NB4 (cell line): ENCODE data around the gene GALNT15.

Source experiments
- DNase-seq: peaks from one replicate; pipeline ENCODE4 v3.0.0; 2010; ENCODE audit warnings: low read depth
- H3K4me3 ChIP-seq: one replicate; pipeline ENCODE4 v1.5.1; 2011; ENCODE audit warnings: mild to moderate bottlenecking, low read depth, low read length, moderate library complexity
- MYC ChIP-seq: IDR thresholded peaks from 2 replicates; pipeline ENCODE4 v1.6.1; 2011; ENCODE audit warnings: low read depth, low read length
- POLR2A ChIP-seq: IDR thresholded peaks from 2 replicates; pipeline ENCODE4 v1.6.1; 2011; ENCODE audit warnings: mild to moderate bottlenecking; ENCODE audit not compliant: insufficient read length; ENCODE audit errors: extremely low read depth
- TF ChIP-seq, protein P1 (sequence below): IDR thresholded peaks from 2 replicates; pipeline ENCODE4 v1.6.1; 2011; ENCODE audit warnings: low read depth, low read length
- TF ChIP-seq, protein P2 (sequence below): IDR thresholded peaks from one replicate; pipeline ENCODE4 v1.5.1; 2012; ENCODE audit warnings: low read depth, low read length

Gene GALNT15, protein sequence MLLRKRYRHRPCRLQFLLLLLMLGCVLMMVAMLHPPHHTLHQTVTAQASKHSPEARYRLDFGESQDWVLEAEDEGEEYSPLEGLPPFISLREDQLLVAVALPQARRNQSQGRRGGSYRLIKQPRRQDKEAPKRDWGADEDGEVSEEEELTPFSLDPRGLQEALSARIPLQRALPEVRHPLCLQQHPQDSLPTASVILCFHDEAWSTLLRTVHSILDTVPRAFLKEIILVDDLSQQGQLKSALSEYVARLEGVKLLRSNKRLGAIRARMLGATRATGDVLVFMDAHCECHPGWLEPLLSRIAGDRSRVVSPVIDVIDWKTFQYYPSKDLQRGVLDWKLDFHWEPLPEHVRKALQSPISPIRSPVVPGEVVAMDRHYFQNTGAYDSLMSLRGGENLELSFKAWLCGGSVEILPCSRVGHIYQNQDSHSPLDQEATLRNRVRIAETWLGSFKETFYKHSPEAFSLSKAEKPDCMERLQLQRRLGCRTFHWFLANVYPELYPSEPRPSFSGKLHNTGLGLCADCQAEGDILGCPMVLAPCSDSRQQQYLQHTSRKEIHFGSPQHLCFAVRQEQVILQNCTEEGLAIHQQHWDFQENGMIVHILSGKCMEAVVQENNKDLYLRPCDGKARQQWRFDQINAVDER

DNA sequence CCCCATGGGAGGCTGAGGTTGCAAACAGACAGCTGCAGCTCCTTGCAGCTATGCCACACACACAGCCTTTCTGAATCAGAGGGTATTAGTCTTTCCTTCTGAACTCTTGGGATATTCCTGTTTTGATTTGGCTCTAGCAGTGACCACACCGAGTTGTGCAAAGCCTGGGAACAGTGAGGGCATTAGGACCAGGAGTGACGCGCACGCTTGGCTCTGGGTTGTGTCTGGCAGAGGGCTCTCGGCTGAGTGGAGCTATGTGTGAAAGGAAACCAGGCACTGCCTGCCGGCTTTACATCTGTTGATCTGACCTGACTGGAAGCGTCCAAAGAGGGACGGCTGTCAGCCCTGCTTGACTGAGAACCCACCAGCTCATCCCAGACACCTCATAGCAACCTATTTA, at the start of gene GALNT15:
Gene GALNT15 (plus strand): TSS at position 292 of the 400 bp plus-strand sequence. CDS start 472 bp downstream, outside the sequence.
- TF ChIP-seq, protein P1, sequence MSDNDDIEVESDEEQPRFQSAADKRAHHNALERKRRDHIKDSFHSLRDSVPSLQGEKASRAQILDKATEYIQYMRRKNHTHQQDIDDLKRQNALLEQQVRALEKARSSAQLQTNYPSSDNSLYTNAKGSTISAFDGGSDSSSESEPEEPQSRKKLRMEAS: no peak
- no peak for TF ChIP-seq MYC
- TF ChIP-seq, protein P2, sequence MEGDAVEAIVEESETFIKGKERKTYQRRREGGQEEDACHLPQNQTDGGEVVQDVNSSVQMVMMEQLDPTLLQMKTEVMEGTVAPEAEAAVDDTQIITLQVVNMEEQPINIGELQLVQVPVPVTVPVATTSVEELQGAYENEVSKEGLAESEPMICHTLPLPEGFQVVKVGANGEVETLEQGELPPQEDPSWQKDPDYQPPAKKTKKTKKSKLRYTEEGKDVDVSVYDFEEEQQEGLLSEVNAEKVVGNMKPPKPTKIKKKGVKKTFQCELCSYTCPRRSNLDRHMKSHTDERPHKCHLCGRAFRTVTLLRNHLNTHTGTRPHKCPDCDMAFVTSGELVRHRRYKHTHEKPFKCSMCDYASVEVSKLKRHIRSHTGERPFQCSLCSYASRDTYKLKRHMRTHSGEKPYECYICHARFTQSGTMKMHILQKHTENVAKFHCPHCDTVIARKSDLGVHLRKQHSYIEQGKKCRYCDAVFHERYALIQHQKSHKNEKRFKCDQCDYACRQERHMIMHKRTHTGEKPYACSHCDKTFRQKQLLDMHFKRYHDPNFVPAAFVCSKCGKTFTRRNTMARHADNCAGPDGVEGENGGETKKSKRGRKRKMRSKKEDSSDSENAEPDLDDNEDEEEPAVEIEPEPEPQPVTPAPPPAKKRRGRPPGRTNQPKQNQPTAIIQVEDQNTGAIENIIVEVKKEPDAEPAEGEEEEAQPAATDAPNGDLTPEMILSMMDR: no peak
- no peak for TF ChIP-seq POLR2A
- no peak for DNase-seq
- no peak within 1 kb of the TSS for H3K4me3 ChIP-seq

DNA sequence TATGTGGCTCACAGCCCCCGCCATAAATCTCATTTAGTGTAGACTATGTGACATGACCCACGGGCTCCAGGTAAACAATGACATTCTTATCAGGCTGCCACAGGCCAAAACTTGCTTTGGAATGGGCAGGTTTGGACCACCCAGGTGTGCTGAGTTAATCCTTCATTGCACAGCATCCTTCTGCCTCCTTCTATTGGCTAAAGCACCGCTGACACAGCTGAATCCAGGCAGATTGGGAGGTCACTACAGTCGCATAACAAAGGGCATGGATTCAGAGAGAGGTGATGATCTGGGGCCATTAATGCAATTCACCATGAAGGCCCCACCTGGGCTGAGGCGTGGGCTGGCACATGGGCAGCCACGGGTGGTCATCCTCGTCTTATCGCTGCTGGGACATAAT, 47.8 kb upstream of the GALNT15 start:
- no peak for DNase-seq
- no peak overlapping the region for H3K4me3 ChIP-seq
- TF ChIP-seq, protein P1: no peak
- TF ChIP-seq, protein P2: no peak
- TF ChIP-seq MYC: no peak
- TF ChIP-seq POLR2A: no peak

DNA sequence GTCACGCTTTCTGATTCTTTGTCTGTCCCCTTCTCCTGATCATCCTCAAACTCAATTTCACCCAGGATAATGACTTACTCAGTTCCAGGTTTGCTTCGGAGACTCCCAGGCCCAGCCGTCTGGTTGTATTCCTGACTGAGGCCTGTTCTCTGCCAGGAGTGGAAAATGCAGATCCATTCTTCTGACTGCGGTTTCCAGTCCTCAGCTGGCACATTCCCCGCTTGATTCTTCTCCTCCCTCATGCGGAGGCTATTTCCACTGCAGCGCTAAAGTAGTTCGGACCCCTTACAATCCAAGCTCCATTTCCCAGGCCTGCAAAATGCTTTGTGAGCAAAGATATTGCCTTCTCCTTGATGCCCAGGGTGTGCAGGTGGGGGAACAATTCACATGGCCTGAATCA, 47.2 kb upstream of the GALNT15 start:
- no peak overlapping the region for H3K4me3 ChIP-seq
- TF ChIP-seq, protein P2: no peak
- TF ChIP-seq MYC (no peak), POLR2A (no peak)
- TF ChIP-seq, protein P1: no peak
- no peak for DNase-seq

DNA sequence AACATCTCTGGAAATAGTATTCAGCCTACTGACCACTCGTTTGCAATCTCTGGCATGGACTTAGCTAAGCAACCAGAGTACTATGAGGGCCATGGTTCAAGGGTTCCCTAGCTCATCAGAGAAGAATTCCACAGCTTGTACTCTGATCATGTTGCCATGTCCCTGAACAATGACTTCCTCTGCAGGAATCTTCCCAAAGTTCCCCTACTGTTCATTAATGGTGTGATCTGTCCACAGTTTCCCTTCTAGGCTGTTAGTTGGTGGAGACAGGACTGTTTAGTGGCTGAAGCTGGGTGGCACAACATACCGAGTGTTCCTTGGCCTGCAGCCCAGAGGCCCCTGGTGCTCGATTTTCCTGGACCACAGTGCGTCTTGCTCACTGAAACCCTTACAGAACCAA, 44.4 kb upstream of the GALNT15 start:
- TF ChIP-seq MYC: no peak
- TF ChIP-seq, protein P1: no peak
- no peak for DNase-seq
- no peak overlapping the region for H3K4me3 ChIP-seq

DNA sequence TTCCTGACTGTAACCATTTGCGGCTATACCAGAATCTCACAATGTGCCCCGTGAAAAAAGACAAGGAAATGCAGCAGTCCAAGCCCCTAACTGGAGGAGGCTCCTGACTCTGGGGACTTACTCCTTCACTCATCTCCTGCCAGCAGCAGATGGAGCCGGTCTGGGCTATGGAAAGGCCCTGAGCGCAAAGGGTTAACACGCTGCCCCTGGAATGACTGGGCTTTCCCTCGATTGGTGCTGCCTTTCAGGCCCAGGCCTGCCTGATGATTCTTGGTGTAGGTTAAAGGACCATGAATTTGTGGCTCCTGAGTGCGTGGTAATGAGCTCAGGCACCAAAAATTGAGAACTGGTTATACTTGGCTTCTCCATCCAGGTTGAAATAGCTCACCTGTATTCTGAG, 42.3 kb upstream of the GALNT15 start:
- no peak for DNase-seq
- H3K4me3 ChIP-seq: no peak overlapping the region
- TF ChIP-seq, protein P1: no peak
- TF ChIP-seq POLR2A (no peak), MYC (no peak)
- TF ChIP-seq, protein P2: no peak

DNA sequence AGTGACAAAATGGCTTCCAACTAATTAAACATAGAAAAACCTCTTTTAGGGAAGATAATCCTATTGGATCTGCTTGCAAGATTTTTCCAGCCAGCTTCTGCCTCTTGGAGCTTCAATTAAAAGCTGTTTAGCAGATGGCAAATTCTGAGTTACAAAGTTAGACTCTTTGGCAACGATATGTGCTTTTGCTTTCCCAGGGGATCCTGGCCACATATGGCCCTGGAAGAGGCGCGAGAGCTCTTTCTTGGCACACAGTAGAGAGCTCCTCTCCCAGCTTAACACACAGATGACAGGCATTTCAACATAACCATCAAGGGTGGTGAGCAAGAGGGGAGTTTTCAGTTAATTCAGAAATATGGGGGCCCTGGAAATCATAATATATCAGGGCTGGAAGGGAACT, 41.6 kb upstream of the GALNT15 start:
- no peak for DNase-seq
- H3K4me3 ChIP-seq: no peak overlapping the region
- TF ChIP-seq MYC (no peak), POLR2A (no peak)
- TF ChIP-seq, protein P2: no peak
- TF ChIP-seq, protein P1: no peak
